IPS-18c (cell line): ENCODE results near the gene MIS18A.
"Not testable (repeated sequence)": the region's sequence is repeated elsewhere in the genome, so short reads cannot be mapped to it uniquely, and the experiment has no call there.

Experiments used
- H3K4me3 ChIP-seq: 2 replicates; pipeline ENCODE4 v1.7.0; 2013; ENCODE audit warnings: low read depth, mild to moderate bottlenecking, low read length, moderate library complexity; ENCODE audit not compliant: insufficient read depth
- H3K9me3 ChIP-seq: one replicate; pipeline ENCODE4 v1.6.1; 2013; ENCODE audit warnings: mild to moderate bottlenecking, low read length, moderate library complexity; ENCODE audit not compliant: control insufficient read depth, insufficient read depth

The MIS18A gene, protein sequence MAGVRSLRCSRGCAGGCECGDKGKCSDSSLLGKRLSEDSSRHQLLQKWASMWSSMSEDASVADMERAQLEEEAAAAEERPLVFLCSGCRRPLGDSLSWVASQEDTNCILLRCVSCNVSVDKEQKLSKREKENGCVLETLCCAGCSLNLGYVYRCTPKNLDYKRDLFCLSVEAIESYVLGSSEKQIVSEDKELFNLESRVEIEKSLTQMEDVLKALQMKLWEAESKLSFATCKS

GRCh38 chr21:32278518-32279376 is at the start of gene MIS18A:
TSS of gene MIS18A (minus strand) at chr21:32279049. CDS start at chr21:32279014, 35 bp downstream.
- Histone ChIP-seq H3K9me3 (no peaks in the 10 kb centered on the region), H3K4me3 (peak within 1 kb of the TSS; percentile 72)

DNA sequence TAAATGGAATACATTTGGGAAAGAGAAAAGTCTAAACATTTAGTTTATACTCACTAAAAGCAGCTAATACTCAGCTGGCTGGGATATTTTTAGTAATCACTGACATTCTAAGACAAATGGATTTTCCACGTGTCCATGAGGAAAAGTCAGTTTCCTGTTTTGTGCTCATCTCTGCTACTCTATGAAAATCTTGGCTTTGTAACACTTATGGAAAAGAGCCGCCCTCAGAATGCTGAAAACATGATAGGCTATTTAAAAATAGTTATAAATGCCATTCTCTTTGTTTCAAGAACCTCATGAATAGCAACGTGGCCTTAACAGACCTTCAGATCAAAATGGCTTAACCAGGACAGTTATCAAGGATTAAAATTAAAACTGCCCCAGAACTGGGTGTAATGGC is 49.7 kb upstream of the MIS18A start:
- Histone ChIP-seq H3K9me3 (no peaks in the 10 kb centered on the region), H3K4me3 (no peak overlapping the region)

GRCh38 chr21:32325706-32326105 is 46.9 kb upstream of the MIS18A start:
- Histone ChIP-seq H3K9me3 (no peaks in the 10 kb centered on the region), H3K4me3 (no peak overlapping the region)

GRCh38 chr21:32322676-32323075 is 43.8 kb upstream of the MIS18A start:
- Histone ChIP-seq H3K4me3 (no peak overlapping the region), H3K9me3 (no peaks in the 10 kb centered on the region)

DNA sequence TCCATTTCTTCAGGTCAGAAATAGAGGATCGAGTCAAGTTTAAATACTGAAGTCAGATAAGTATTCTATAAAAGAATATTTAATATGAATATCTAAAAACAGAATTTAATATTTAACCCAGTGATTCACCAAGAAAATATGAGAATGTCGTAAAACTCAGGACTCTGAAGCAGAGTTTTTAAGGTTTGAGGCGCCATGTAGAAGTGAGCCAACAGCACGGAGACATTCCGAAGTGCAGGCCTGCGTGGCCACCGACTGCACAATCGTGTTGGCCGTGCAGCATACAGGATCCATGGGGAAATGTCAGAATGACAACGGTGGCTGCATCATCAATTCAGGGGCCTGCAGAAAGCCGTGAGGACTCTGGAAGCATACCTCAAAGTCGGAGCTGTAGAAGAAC is 43.3 kb upstream of the MIS18A start:
- Histone ChIP-seq H3K9me3 (no peaks in the 10 kb centered on the region), H3K4me3 (no peak overlapping the region)

DNA sequence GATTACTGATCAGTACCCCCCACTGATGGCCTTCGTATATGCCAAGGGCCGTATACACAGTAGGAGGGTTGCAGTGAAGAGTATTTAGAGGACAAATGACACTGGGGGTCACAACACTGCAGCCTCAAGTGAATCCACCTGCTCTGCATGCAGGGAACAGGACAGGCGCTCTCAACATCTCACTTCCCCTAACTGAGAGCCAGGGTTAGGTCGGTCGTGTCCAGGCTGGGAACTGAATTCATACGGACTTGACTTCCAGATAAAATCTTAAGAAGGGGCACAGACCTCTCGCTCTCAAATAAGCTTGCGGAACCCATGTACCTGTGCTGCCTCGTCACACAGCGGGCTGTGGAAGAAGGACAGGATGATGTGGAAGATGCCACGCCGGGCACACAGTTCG is 42.6 kb upstream of the MIS18A start:
- Histone ChIP-seq H3K4me3 (no peak overlapping the region), H3K9me3 (no peaks in the 10 kb centered on the region)

DNA sequence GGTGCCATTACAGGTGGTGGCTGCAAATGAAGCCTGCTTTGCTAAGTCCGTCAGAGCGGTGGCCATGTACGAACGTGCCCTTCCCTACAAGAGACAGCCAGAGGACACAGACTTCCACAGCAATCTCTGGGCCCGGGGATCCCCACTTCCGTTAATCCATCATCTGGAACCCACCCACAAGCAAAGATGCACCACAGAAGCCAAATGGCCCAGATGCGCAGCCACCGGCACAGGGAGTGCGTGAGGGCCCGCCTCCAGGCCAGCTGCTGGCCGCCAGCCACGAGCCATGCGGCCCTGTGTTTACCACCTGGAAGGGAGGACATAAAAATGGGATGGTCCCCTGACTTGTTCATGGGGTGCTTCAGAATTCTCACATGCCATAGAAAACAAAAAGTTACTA is 41.9 kb upstream of the MIS18A start:
- Histone ChIP-seq H3K4me3 (no peak overlapping the region), H3K9me3 (no peaks in the 10 kb centered on the region)

DNA sequence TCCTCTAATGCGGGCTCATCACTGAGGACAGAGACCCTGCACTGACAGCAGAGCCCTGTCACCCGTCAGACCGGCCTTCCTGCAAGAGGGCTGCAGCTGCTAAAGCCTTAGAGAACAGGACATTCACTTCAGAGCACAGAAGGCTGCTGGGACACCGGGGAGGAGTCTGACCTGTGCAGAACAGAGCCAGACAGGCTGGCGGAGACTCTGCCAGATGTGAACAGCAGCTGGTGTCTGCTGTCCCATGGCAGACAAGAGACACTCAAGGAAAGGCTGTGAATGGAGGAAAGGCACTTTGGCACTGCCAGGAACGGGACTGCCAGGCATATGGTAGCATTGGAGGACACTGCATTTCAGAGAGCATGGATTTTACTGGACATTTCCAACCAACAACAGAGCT is 41.2 kb upstream of the MIS18A start:
- no peak overlapping the region for H3K4me3 ChIP-seq
- H3K9me3 ChIP-seq: no peaks in the 10 kb centered on the region

- no peaks in the 10 kb centered on the region for H3K9me3 ChIP-seq
- no peak overlapping the region for H3K4me3 ChIP-seq
Measured at GRCh38 chr21:32319012-32319411, 40.2 kb upstream of the MIS18A start.

DNA sequence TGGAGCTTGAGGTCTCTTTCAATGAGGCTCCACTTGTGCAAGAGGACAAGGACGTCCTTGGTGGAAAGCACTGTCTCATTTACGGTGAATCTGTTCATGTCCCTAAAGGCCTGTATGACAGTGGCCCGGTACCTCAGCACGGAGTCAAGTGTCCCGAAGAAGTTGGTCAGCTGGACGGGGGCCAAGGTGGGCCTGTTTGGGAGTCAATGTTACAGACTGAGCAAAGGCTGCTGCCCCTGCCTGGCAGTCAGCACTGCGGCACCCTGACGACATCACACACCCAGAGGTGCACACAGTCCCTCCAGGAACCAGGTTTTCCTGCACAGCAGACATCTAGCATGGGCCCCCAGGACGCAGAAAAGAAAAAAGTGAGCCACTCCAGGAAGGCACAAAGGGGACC is 38.9 kb upstream of the MIS18A start:
- H3K9me3 ChIP-seq: no peaks in the 10 kb centered on the region
- H3K4me3 ChIP-seq: no peak overlapping the region

DNA sequence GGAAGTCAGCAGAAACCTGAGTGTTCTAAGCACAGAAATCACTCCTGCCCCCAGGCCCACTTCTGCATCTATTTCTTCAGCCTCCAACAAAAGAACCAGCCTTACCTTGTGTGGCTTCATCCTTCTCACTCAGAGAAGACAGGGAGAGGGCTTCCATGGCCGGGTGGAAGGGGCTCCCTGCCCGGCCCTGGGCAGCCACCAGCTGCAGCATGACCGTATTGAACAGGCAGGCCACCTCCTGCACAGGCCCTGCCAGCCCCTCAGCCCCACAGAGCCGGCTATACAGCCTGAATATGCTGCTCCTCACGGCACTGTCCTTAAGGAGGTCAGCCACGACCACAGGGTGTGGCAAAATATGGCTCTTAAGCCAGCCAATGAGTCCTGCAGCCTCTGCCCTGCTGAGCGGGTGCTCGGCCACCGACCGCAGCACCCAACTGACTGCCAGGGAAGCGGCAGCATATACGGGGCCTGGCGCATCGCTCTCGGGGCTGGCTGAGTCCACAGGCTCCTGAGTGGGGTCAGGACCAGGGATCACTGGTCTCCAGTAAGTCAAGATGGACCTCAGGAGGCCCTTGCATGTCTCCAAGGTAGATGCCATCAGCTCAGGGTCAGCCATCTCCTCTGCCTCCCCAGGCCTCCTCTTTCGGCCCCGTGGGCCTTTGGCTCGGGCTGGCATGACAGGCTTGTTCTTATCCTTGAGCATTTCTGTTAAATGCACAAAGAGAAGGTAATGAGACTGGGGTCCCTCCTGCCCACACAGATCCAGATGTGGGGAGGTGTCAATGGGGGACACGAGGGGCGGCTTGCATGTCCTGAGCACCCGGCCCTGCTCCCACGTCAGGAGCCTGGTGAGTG is 37.7 kb upstream of the MIS18A start:
- Histone ChIP-seq H3K9me3 (no peaks in the 10 kb centered on the region), H3K4me3 (no peak overlapping the region)

DNA sequence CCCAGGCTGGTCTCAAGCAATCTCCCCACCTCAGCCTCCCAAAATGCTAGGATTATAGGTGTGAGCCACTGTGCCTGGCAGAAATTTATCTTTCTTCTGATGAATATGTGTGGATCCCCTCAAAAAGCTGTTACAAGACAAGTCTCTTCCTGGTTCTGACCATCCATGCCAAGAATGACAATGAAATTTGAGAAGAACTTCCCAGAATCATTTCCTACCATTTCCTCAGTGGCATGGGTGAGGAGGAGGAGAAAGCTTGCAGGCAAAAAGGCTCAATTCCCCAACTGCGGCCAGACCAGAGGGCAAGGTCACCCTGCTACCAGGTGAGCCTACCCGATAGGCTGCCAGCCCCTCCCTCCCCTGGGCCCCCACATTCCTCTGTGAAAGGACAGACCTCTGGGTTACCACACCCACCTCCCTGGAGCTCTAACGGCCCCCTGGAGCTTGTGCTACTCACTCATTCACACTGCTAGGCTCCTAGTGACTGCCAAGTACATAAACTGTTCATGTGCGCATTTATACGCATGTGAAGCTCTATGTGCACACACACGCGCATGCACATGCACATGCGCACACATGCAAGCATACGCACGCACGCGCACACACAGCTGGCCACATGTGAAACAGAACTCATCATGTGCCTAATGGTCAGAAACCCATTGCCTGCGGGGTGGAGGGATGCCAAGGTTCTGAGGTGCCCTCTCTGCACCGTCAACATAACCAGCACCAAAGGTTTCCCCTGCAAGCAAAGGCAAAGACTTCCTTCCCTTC is 36.8 kb upstream of the MIS18A start:
- H3K9me3 ChIP-seq: no peaks in the 10 kb centered on the region
- H3K4me3 ChIP-seq: no peak overlapping the region

GRCh38 chr21:32314806-32315205 is 36.0 kb upstream of the MIS18A start:
- no peaks in the 10 kb centered on the region for H3K9me3 ChIP-seq
- H3K4me3 ChIP-seq: no peak overlapping the region

GRCh38 chr21:32312976-32313375 is 34.1 kb upstream of the MIS18A start:
- Histone ChIP-seq H3K9me3 (peaks cover 2% of the 10 kb centered on the region), H3K4me3 (no peak overlapping the region)

DNA sequence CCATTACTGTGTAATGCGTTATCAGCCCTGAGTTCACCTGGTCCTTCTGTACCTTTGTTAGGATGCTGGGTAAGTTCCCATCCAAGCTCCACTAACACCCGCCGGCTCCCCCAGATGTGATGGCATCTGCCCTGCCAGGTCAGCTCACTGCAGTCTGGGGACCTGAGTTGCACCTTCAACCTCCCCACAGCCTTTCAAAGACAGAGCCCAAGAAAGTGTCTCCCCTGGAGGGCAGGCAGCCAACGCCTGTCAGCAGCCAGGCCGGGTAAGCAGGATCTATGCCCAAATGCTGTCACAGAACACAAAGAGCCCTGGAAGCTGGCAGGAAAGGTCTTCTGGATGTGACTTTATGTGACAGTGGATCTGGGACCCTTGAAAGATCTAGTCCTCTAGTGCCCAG is 33.5 kb upstream of the MIS18A start:
- Histone ChIP-seq H3K9me3 (peaks cover 2% of the 10 kb centered on the region), H3K4me3 (no peak overlapping the region)

GRCh38 chr21:32311621-32312020 is 32.8 kb upstream of the MIS18A start:
- Histone ChIP-seq H3K4me3 (no peak overlapping the region), H3K9me3 (peaks cover 2% of the 10 kb centered on the region)

DNA sequence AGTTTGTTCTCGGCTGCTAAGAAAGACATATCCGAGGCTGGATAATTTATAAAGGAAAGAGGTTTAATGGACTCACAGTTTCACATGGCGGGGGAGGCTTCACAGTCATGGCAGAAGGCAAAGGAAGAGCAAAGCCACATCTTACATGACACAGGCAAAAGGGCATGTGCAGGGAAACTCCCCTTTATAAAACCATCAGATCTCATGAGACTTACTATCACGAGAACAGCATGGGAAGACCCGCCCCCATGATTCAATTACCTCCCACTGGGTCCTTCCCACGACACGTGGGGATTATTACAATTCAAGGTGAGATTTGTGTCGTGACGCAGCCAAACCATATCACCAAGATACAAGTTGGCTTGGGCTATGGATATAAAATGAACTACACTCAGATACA is 32.1 kb upstream of the MIS18A start:
- H3K4me3 ChIP-seq, H3K9me3 ChIP-seq: not testable (repeated sequence)
